GM12873 (cell line): Measurements from ENCODE around the gene OTUD7B.

Experiments
- CTCF ChIP-seq: IDR thresholded peaks from 2 replicates; pipeline ENCODE4 v1.5.1; 2012; ENCODE audit warnings: low read depth, mild to moderate bottlenecking, moderate library complexity, low read length, control low read depth; ENCODE audit not compliant: insufficient read depth; ENCODE audit errors: missing control alignments

OTUD7B gene

GRCh38 chr1:150010393-150011115, at the start of gene OTUD7B:
OTUD7B (minus strand) TSS chr1:150010726; CDS start chr1:149977510, 33,216 bp downstream.
- TF ChIP-seq CTCF: no peak

DNA sequence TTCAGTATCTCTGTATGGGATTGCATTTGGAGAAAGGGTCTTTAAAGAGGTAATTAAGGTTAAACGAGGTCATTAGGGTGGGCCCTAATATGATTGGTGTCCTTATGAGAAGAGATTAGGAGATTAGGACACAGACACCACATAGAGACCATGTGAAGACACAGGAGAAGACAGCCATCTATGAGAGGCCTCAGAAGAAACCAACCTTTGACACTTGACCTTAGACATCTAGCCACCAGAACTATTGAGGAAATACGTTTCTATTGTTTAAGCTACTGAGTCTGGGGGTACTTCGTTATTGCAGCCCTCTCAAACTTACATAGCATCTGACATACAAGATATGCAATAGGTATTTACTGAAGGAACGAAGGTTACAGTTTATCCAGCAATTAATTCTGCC, 49.7 kb upstream of the OTUD7B start:
- no peak for TF ChIP-seq CTCF

DNA sequence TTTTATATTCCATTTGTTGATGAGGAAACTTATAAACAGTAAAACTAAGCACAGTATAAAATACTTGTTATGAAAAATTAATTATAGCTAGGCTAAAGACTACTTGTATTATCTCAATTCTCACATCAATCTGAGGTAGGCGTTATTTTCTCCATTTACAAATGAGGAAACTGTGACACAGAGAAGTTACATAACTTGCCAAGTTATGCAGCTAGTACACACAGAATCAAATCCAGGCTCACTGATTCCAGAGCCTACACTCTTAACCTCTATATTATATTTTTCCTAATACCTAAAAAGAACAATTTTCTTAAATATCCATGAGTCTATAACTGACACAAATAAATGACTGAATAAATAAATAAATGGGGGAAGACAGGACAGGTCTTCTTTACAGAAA, 45.9 kb upstream of the OTUD7B start:
- no peak for TF ChIP-seq CTCF

GRCh38 chr1:150053926-150054325, 43.4 kb upstream of the OTUD7B start:
- no peak for TF ChIP-seq CTCF

GRCh38 chr1:150051089-150051373, 40.5 kb upstream of the OTUD7B start:
- TF ChIP-seq CTCF: no peak

- TF ChIP-seq CTCF: no peak
Measured at GRCh38 chr1:150049926-150050325, 39.4 kb upstream of the OTUD7B start.

DNA sequence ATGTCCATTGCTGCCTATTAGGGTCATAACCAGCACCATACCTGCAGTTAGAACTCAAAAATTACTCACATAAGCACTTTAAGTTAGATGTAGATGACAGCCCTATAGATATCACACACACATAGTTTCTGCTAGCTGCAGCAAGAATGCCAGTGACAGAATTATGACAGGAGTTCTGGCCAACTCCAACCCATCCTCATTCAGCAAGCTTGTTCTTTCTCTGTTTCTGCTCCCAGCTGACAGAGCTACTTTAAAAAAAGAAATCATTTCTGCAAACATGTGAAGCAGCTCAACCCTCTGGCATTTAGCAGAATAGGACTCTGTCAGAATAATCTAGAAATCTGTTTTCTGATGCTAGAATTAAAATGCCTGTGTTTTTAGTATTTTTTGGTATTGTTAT, 23.8 kb upstream of the OTUD7B start:
- TF ChIP-seq CTCF: no peak
